ENCODE measurements around the gene DCTN2.

DNA sequence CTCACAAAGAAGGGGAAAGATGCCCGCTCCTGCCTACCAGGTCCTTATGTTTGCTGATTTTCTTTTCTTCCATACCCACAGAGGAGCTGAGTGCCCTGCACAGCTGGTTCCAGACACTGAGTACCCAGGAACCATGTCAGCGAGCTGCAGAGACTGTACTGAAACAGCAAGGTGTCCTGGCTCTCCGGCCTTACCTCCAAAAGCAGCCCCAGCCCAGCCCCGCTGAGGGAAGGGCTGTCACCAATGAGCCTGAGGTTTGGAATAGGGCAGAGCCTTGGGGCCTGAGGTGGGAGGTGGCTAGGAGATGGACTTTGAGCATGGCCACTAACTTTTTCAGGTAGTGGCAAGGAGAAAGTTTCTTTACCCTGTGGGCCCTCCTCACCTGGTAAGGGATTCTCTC, 56.9 kb downstream of the DCTN2 start:
- TF ChIP-seq, protein P1, sequence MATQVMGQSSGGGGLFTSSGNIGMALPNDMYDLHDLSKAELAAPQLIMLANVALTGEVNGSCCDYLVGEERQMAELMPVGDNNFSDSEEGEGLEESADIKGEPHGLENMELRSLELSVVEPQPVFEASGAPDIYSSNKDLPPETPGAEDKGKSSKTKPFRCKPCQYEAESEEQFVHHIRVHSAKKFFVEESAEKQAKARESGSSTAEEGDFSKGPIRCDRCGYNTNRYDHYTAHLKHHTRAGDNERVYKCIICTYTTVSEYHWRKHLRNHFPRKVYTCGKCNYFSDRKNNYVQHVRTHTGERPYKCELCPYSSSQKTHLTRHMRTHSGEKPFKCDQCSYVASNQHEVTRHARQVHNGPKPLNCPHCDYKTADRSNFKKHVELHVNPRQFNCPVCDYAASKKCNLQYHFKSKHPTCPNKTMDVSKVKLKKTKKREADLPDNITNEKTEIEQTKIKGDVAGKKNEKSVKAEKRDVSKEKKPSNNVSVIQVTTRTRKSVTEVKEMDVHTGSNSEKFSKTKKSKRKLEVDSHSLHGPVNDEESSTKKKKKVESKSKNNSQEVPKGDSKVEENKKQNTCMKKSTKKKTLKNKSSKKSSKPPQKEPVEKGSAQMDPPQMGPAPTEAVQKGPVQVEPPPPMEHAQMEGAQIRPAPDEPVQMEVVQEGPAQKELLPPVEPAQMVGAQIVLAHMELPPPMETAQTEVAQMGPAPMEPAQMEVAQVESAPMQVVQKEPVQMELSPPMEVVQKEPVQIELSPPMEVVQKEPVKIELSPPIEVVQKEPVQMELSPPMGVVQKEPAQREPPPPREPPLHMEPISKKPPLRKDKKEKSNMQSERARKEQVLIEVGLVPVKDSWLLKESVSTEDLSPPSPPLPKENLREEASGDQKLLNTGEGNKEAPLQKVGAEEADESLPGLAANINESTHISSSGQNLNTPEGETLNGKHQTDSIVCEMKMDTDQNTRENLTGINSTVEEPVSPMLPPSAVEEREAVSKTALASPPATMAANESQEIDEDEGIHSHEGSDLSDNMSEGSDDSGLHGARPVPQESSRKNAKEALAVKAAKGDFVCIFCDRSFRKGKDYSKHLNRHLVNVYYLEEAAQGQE (IDR thresholded peaks at IDR 0.05), result no peak
- TF ChIP-seq RXRA (IDR thresholded peaks at IDR 0.05), result no peak
- TF ChIP-seq, protein P2, sequence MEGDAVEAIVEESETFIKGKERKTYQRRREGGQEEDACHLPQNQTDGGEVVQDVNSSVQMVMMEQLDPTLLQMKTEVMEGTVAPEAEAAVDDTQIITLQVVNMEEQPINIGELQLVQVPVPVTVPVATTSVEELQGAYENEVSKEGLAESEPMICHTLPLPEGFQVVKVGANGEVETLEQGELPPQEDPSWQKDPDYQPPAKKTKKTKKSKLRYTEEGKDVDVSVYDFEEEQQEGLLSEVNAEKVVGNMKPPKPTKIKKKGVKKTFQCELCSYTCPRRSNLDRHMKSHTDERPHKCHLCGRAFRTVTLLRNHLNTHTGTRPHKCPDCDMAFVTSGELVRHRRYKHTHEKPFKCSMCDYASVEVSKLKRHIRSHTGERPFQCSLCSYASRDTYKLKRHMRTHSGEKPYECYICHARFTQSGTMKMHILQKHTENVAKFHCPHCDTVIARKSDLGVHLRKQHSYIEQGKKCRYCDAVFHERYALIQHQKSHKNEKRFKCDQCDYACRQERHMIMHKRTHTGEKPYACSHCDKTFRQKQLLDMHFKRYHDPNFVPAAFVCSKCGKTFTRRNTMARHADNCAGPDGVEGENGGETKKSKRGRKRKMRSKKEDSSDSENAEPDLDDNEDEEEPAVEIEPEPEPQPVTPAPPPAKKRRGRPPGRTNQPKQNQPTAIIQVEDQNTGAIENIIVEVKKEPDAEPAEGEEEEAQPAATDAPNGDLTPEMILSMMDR (IDR thresholded peaks at IDR 0.05; ENCODE audit: low read depth, low read length, missing input control), result no peak
- TF ChIP-seq, protein P3, sequence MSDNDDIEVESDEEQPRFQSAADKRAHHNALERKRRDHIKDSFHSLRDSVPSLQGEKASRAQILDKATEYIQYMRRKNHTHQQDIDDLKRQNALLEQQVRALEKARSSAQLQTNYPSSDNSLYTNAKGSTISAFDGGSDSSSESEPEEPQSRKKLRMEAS (IDR thresholded peaks at IDR 0.05), result no peak
- no peak for TF ChIP-seq RAD21 (IDR thresholded peaks at IDR 0.05)
- no peak for TF ChIP-seq FOXA1 (IDR thresholded peaks at IDR 0.05)
- no peak for TF ChIP-seq YY1 (IDR thresholded peaks at IDR 0.05)
- TF ChIP-seq FOXA2 (IDR thresholded peaks at IDR 0.05), result no peak
